ENCODE data around the gene CXCL1.

DNA sequence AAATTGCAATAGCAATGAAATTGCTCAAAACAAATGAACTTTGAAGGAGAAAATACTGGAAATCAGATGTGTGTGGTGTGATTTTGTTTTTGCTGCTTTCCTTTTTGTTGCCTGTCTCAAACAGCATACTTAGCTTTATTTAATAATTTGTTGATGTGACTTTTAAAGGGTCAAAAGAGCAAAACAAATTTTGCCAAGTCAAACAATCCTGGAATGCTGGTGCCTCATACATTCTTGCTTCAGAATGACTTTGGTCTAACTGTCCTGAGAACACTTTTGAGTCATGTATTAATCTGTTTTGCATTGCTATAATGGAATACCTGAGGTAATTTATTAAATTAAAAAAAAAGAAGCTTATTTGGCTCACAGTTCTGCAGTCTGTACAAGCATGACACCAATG is 12.7 kb upstream of the CXCL1 start:
- TF ChIP-seq YY1 (IDR thresholded peaks at IDR 0.05; ENCODE audit: insufficient read depth, insufficient read length), result no peak
- TF ChIP-seq SUZ12 (IDR thresholded peaks at IDR 0.05; ENCODE audit: extremely low read depth, insufficient read depth, insufficient read length), result no peak
